Measurements from ENCODE around the gene MIPOL1. TPM values are rescaled to one million over a fixed set of nuclear protein-coding genes. Genes with fewer than 3 reads are reported as not detected.

Gene MIPOL1
- total and polyA plus RNA-seq, 9 of the 15 experiments (the other 6 are each of a cell fraction or from before 2014, with no cell fraction given) = 6.7 to 21.9 (median 12.4) TPM

DNA sequence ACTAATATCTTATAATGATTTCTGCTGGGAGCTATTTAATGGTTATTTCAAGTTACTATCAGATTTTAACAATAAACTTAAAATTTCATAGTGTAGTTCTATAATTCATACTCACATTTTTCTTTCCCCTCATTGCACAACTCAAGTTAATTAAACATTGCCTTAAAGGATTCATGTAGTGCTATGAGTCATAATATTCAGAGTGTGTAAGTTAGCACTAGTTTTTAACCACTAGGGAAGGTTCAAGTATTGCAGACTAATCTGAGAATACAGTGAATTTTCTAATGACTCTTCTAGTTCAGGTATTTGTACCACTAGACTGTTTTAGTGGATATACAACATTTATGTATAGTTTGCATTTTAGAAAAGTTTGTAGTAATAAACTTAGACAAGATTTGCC, 347.4 kb downstream of the MIPOL1 start:
- Histone ChIP-seq H3K4me3 (no peak overlapping the region), H3K27me3 (ENCODE audit: control insufficient read depth in 2 of 2, insufficient read depth in 2 of 2, low read length in 2 of 2) (no peaks in the 10 kb centered on the region), H3K4me1 (replicated peaks in 1 of 2; ENCODE audit: control insufficient read depth in 2 of 2, insufficient read depth in 2 of 2, low read length in 2 of 2) (no peaks in the 10 kb centered on the region), H3K4me2 (ENCODE audit: insufficient read depth, low read length) (no peak overlapping the region), H3K79me2 (ENCODE audit: control insufficient read depth, insufficient read depth, low read length) (no peaks in the 10 kb centered on the region), H3K9me3 (replicated peaks; ENCODE audit: control insufficient read depth, insufficient read depth, low read depth, low read length) (no peaks in the 10 kb centered on the region), H3K36me3 (ENCODE audit: control insufficient read depth, insufficient read depth, low read length) (no peaks in the 10 kb centered on the region), H4K20me1 (replicated peaks; ENCODE audit: control insufficient read depth, insufficient read depth, low read length) (no peaks in the 10 kb centered on the region), H3K27ac (ENCODE audit: extremely low read depth, low read depth, low read length) (no peak overlapping the region), H2AFZ (ENCODE audit: low read depth, low read length) (no peak overlapping the region), H3K9ac (ENCODE audit: insufficient read depth in 1 of 2, low read depth in 2 of 2, low read length in 2 of 2) (no peak overlapping the region), H3K9me1 (ENCODE audit: control insufficient read depth, insufficient read depth, low read length) (no peaks in the 10 kb centered on the region)
- ChIA-PET POLR2A (no interaction called here), CTCF (ENCODE audit: low intra/inter-chr PET ratio) (no interaction called here)
- no peak for ATAC-seq
- FAIRE-seq = no peak
- in situ Hi-C loops (cut with MboI) (no loop called here), intact Hi-C loops (cut with micrococcal nuclease) (no loop called here)
- no TSS peak for BruUV-seq (replicated peaks)
- no peak for DNase-seq (ENCODE audit: extremely low read depth in 1 of 4, low spot score in 3 of 4)
- TF ChIP-seq, protein P1, sequence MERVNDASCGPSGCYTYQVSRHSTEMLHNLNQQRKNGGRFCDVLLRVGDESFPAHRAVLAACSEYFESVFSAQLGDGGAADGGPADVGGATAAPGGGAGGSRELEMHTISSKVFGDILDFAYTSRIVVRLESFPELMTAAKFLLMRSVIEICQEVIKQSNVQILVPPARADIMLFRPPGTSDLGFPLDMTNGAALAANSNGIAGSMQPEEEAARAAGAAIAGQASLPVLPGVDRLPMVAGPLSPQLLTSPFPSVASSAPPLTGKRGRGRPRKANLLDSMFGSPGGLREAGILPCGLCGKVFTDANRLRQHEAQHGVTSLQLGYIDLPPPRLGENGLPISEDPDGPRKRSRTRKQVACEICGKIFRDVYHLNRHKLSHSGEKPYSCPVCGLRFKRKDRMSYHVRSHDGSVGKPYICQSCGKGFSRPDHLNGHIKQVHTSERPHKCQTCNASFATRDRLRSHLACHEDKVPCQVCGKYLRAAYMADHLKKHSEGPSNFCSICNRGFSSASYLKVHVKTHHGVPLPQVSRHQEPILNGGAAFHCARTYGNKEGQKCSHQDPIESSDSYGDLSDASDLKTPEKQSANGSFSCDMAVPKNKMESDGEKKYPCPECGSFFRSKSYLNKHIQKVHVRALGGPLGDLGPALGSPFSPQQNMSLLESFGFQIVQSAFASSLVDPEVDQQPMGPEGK (CRISPR knock-in tag; IDR thresholded peaks at IDR 0.05; ENCODE audit: borderline replicate concordance) = no peak
- TF ChIP-seq ZNF707 (CRISPR knock-in tag; conservative IDR thresholded peaks at IDR 0.05) = no peak
- TF ChIP-seq PML (IDR thresholded peaks at IDR 0.05; ENCODE audit: low read length) = no peak
- TF ChIP-seq, protein P2, sequence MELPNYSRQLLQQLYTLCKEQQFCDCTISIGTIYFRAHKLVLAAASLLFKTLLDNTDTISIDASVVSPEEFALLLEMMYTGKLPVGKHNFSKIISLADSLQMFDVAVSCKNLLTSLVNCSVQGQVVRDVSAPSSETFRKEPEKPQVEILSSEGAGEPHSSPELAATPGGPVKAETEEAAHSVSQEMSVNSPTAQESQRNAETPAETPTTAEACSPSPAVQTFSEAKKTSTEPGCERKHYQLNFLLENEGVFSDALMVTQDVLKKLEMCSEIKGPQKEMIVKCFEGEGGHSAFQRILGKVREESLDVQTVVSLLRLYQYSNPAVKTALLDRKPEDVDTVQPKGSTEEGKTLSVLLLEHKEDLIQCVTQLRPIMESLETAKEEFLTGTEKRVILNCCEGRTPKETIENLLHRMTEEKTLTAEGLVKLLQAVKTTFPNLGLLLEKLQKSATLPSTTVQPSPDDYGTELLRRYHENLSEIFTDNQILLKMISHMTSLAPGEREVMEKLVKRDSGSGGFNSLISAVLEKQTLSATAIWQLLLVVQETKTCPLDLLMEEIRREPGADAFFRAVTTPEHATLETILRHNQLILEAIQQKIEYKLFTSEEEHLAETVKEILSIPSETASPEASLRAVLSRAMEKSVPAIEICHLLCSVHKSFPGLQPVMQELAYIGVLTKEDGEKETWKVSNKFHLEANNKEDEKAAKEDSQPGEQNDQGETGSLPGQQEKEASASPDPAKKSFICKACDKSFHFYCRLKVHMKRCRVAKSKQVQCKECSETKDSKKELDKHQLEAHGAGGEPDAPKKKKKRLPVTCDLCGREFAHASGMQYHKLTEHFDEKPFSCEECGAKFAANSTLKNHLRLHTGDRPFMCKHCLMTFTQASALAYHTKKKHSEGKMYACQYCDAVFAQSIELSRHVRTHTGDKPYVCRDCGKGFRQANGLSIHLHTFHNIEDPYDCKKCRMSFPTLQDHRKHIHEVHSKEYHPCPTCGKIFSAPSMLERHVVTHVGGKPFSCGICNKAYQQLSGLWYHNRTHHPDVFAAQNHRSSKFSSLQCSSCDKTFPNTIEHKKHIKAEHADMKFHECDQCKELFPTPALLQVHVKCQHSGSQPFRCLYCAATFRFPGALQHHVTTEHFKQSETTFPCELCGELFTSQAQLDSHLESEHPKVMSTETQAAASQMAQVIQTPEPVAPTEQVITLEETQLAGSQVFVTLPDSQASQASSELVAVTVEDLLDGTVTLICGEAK (IDR thresholded peaks at IDR 0.05) = no peak
- TF ChIP-seq, protein P2 (CRISPR knock-in tag; IDR thresholded peaks at IDR 0.05) = no peak
- TF ChIP-seq BRF1 (IDR thresholded peaks at IDR 0.05; ENCODE audit: borderline replicate concordance, extremely low read depth, insufficient read length) = no peak
- TF ChIP-seq NR2C1 (IDR thresholded peaks at IDR 0.05) = no peak
- TF ChIP-seq NR2C1 (tag; IDR thresholded peaks at IDR 0.05) = no peak
- TF ChIP-seq ZC3H11A (IDR thresholded peaks at IDR 0.05; ENCODE audit: low read depth, low read length) = no peak
- no peak for TF ChIP-seq SMARCE1 (IDR thresholded peaks at IDR 0.05)
- TF ChIP-seq ZNF224 (CRISPR knock-in tag; IDR thresholded peaks at IDR 0.05) = no peak
- TF ChIP-seq CSDE1 (IDR thresholded peaks at IDR 0.05) = no peak
- TF ChIP-seq, protein P3, sequence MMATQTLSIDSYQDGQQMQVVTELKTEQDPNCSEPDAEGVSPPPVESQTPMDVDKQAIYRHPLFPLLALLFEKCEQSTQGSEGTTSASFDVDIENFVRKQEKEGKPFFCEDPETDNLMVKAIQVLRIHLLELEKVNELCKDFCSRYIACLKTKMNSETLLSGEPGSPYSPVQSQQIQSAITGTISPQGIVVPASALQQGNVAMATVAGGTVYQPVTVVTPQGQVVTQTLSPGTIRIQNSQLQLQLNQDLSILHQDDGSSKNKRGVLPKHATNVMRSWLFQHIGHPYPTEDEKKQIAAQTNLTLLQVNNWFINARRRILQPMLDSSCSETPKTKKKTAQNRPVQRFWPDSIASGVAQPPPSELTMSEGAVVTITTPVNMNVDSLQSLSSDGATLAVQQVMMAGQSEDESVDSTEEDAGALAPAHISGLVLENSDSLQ (IDR thresholded peaks at IDR 0.05) = no peak
- no peak for TF ChIP-seq HNRNPL (IDR thresholded peaks at IDR 0.05; ENCODE audit: low read depth, low read length)

Measured in K562 (cell line).